Heart right ventricle (tissue), 16 donors: Measurements from ENCODE around the gene AZIN2. TPM values are rescaled to one million over a fixed set of nuclear protein-coding genes. Genes with fewer than 3 reads are reported as not detected.

Experiments used
- ATAC-seq, 8 donors: fragments of 200-7000 bp; cut with Tn5 transposase; one replicate each; pipeline ENCODE4 v1.9.1; 2020; ENCODE audit warnings: mild to moderate bottlenecking in 8 of 8, moderate library complexity in 8 of 8, moderate number of reproducible peaks in 1 of 8
- DNase-seq, 2 donors: peaks; one replicate each; pipeline ENCODE4 v3.0.0-alpha.2; 2020
- H3K27ac ChIP-seq, 10 donors: fragments of 200-600 bp; sonication (generic) in 2 of 10; one replicate each; pipeline versions ENCODE4 v1.5.0 to v1.8.0; 2020 to 2022; ENCODE audit warnings: mild to moderate bottlenecking in 3 of 10
- H3K27me3 ChIP-seq, 7 donors: fragments of 200-600 bp; one replicate each; pipeline ENCODE4 v1.8.0; 2021 to 2022; ENCODE audit warnings: mild to moderate bottlenecking in 2 of 7
- H3K36me3 ChIP-seq, 9 donors: fragments of 200-600 bp; sonication (generic) in 1 of 9; one replicate each; pipeline versions ENCODE4 v1.5.0 to v1.8.0; 2020 to 2022; ENCODE audit warnings: mild to moderate bottlenecking in 2 of 9
- H3K4me1 ChIP-seq, 9 donors: fragments of 200-600 bp; sonication (generic) in 1 of 9; one replicate each; pipeline versions ENCODE4 v1.5.0 to v1.8.0; 2020 to 2022; ENCODE audit warnings: mild to moderate bottlenecking in 4 of 9
- H3K4me3 ChIP-seq, 10 donors: fragments of 200-600 bp; sonication (generic) in 2 of 10; one replicate each; pipeline versions ENCODE4 v1.5.0 to v1.8.0; 2020 to 2022; ENCODE audit warnings: mild to moderate bottlenecking in 7 of 10, moderate library complexity in 2 of 10
- H3K9me3 ChIP-seq, 11 donors: fragments of 200-600 bp in 10 of 11; sonication (generic) in 2 of 11; one replicate each; pipeline versions ENCODE4 v1.5.0 to v1.8.0; 2013 to 2022; ENCODE audit warnings: mild to moderate bottlenecking in 2 of 11, control low read depth in 1 of 11, moderate library complexity in 1 of 11
- WGBS, 2 donors: extraction: QIAGEN DNeasy Blood & Tissue Kit; methylation state at CpG; one replicate each; pipeline ENCODE4 v1.1.7; 2013; ENCODE audit warnings: inconsistent platforms in 1 of 2; 5-methylcytosine and 5-hydroxymethylcytosine counted together
- intact Hi-C, 10 donors: fragments of 100-400 bp; cut with DNase I; formaldehyde crosslinking; loops; one replicate each; pipeline versions ENCODE4 v1.11.1 to v1.14.2; 2022
- polyA plus RNA-seq, 2 donors: library from polyadenylated mRNA; stranded (reverse); fragments of 200-250 nt; gene quantifications; one replicate each; pipeline ENCODE4 v1.2.3, GENCODE V29; 2013
- total RNA-seq, 10 donors: library from RNA; stranded (reverse); fragmentation: NEBNext Ultra II Directional in 3 of 10; extraction: Animal tissue kit (Norgen Biotek cat#: 25700) in 3 of 10; gene quantifications; one replicate each; pipeline versions ENCODE4 v1.2.1 to v1.2.4, GENCODE V29; 2021 to 2023
- TF ChIP-seq, protein P1 (sequence below), 9 donors: fragments of 200-600 bp; sonication (generic) in 2 of 9; IDR thresholded peaks; one replicate each; pipeline versions ENCODE4 v1.5.0 to v1.8.0; 2021 to 2022; ENCODE audit warnings: antibody characterized with exemption in 9 of 9, mild to moderate bottlenecking in 5 of 9, moderate library complexity in 1 of 9
- donor health status: Arrhythmogenic right ventricular cardiomyopathy.
- donor health status: ischemic (EF 13 %, LVEDD 7.1; RV severe dilation, severe dysfunction).
- donor health status: healthy with polysubstance abuse.
- donor health status: DM: no; HTN: yes; CAD: no.
- donor health status: DM: no; HTN: no; CAD: no.
- donor health status: ischemic (EF 25% LVEDD 6.9; RV normal size, moderate dysfunction).
- donor health status: ischemic (EF 25% LVEDD 5.7; RV mildly dilated, moderate dysfunction).
- donor health status: healthy.
- donor health status: DM: yes; HTN: yes; CAD: no.
- donor health status: Ischemic cardiomyopathy.
- donor health status: ischemic (EF 35%, LVEDD 5.7; RV mildly dilated, moderate dysfunction).
- donor health status: nonischemic (EF 11% LVEDD 7.7; RV severe dilation, severe dysfunction).
- donor health status: DM: yes; HTN: yes; CAD: no.
- donor health status: PGD.
- donor health status: ischemic (EF 29% LVEDD 5.4; RV normal size, mild dysfunction).
- donor health status: nonischemic (EF 23%, LVEDD 6.1; RV moderate dilation, normal function).

The AZIN2 gene
- total and polyA plus RNA-seq, 12 donors, result 1.1 to 6.9 (median 2.7) TPM

DNA sequence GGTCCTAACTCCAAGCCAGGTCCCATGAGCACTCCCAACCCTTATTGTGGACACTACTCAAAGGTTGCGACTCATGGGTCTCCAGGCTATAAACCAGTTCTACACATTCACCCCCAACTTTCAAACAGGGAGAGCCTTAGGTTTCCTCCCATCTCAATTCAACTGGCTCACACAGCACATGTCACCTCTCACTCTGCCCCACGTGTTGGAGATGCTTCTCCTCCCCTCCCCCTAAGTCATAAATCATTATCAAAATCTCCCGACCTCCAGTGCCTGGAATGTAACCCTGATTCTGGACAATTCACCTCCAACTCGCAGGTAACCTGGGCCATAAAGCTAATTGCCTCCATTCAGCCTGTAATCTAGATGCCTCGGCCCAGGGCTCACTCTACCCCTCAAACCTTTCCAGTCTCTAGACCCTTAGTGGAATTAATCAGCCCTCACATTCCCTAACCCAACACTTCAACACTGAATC is 44.9 kb upstream of the AZIN2 start:
- no peak for DNase-seq
- 9 to 11% methylated on average over 5 of the region's 5 CpGs for WGBS, 2 donors
- no peaks in the 10 kb centered on the region for H3K9me3 ChIP-seq
- intact Hi-C loops, result loop anchor here in 2 of 10 donors (5.0 kb wide), 2 partner anchors 69 to 89 kb away; no protein-coding TSS in a partner anchor
- H3K27ac ChIP-seq, result peak overlapping the region; percentile 2 to 94 (median 86)
- TF ChIP-seq, protein P1, sequence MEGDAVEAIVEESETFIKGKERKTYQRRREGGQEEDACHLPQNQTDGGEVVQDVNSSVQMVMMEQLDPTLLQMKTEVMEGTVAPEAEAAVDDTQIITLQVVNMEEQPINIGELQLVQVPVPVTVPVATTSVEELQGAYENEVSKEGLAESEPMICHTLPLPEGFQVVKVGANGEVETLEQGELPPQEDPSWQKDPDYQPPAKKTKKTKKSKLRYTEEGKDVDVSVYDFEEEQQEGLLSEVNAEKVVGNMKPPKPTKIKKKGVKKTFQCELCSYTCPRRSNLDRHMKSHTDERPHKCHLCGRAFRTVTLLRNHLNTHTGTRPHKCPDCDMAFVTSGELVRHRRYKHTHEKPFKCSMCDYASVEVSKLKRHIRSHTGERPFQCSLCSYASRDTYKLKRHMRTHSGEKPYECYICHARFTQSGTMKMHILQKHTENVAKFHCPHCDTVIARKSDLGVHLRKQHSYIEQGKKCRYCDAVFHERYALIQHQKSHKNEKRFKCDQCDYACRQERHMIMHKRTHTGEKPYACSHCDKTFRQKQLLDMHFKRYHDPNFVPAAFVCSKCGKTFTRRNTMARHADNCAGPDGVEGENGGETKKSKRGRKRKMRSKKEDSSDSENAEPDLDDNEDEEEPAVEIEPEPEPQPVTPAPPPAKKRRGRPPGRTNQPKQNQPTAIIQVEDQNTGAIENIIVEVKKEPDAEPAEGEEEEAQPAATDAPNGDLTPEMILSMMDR (IDR thresholded peaks at IDR 0.05), result no peak
- ATAC-seq, result peak in 4 of 8 donors; percentile 2 to 5 (median 2)
- peaks cover 3 to 67% (median 37%) of the 10 kb centered on the region in 9 donors for H3K4me1 ChIP-seq
- H3K27me3 ChIP-seq, result no peaks in the 10 kb centered on the region
- peaks cover 0 to 41% (median 0%) of the 10 kb centered on the region in 9 donors for H3K36me3 ChIP-seq
- peak overlapping the region; percentile 60 to 98 (median 87) for H3K4me3 ChIP-seq

DNA sequence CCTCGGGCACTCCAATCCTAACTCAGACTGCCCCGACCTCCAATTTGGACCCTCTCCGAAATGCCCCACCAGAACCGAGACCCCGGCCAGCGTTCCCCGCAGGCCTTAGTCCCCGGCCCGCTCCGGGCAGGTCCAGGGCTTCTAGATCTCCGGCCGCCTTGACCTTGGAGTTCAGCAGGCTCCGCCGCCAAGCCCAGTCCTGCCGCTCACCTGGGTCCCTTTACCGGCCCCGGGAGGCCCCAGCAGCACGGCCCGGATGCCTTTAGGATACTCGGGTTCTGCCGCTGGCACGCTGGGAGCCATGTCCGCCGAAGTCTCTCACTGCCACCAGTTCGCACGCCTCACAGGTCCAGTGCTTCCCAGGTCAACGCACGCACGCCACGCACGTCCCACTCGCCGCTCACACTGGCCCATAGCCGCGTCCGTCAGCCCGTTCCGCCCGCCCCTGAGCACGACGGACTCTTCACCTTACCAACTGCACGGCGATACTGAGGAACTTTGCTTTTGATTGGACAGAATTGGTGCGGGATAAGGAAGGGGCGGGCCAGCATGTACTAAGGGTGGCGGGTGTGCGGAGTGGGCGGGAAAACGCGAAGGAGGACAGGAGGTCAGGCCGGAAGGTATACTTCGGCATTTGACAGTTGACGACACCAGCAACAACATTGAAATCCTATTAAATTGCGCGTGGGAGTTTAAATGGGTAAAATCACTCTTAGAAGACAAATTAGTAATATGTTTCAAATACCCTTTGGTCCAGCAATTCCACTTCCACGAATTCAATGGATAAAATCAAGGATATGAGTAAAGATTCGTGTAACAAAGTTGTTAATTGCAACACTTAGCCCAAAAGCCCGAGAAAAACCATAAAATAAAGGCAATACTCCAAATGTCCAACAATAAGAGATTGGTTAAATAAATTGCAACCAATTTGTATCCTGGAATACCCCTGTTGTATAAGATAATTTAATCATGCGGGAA is 44.1 kb upstream of the AZIN2 start, which contains the start of gene AK2:
Gene AK2, minus strand, starts transcription at position 358 of the 978 bp plus-strand sequence. Its CDS starts 55 bp downstream, at position 303.
- Histone ChIP-seq H3K27ac (peak within 1 kb of the TSS; percentile 2 to 94 (median 86)), H3K36me3 (peaks cover 0 to 34% (median 0%) of the 10 kb centered on the region in 9 donors), H3K9me3 (no peaks in the 10 kb centered on the region), H3K27me3 (no peaks in the 10 kb centered on the region), H3K4me1 (peaks cover 3 to 59% (median 30%) of the 10 kb centered on the region in 9 donors), H3K4me3 (peak within 1 kb of the TSS; percentile 60 to 98 (median 87))
- intact Hi-C loops, result loop anchor here in 2 of 10 donors (5.0 kb wide), 2 partner anchors 70 to 90 kb away; no protein-coding TSS in a partner anchor
- peak; percentile 96 to 97 for DNase-seq
- ATAC-seq, result peak; percentile 100
- WGBS, 2 donors, result 5 to 7% methylated on average over 59 of the region's 59 CpGs
- TF ChIP-seq, protein P1 (IDR thresholded peaks at IDR 0.05), result no peak

DNA sequence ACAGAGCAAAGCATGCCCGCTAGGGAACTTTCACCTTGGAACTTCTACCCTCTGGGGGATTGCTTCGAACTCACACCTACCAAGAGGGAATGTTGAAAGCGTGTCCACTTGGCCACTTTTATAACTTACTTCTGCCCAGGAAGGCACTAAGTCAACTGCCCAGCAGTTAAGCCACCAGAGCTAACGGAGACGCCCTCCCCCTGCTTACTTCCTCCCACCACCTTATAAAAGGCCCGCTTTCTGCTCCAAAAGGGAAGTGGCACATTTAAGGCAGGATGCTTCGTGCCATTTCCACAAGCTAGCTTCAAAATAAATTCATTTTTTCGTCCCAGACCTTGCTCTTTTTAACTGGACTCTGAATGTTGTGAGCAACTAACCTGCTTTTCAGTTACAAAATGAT is 41.1 kb upstream of the AZIN2 start:
- 82 to 83% methylated on average over 8 of the region's 8 CpGs for WGBS, 2 donors
- ATAC-seq (no peak), DNase-seq (no peak)
- no peaks in the 10 kb centered on the region for H3K9me3 ChIP-seq
- H3K4me1 ChIP-seq, result peaks cover 3 to 37% (median 20%) of the 10 kb centered on the region in 9 donors
- H3K27ac ChIP-seq, result peak overlapping the region in 1 of 10 donors; percentile 27
- no peaks in the 10 kb centered on the region for H3K27me3 ChIP-seq
- peaks cover 0 to 4% (median 0%) of the 10 kb centered on the region in 9 donors for H3K36me3 ChIP-seq
- intact Hi-C loops, result loop anchor here in 4 of 10 donors (5.0 to 10.0 kb wide), 4 partner anchors 73 to 105 kb away; no protein-coding TSS in a partner anchor
- TF ChIP-seq, protein P1 (IDR thresholded peaks at IDR 0.05), result no peak
- no peak overlapping the region for H3K4me3 ChIP-seq

DNA sequence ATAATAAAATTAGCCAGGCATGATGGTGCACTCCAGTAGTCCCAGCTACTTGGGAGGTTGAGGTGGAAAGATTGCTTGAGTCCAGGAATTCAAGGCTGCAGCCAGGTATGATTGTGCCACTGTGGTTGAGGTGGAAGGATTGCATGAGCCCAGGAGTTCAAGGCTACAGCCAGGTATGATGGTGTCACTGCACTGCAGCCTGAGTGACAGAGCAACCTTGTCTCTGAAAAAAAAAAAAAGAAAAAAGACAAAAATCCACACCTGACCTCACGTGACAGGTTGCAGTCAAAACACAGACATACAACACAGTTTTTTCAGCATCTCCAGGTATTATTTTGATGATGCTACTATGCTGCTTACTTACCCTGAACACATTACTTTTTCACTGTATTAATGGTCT is 39.9 kb upstream of the AZIN2 start:
- Histone ChIP-seq H3K4me1 (peaks cover 0 to 34% (median 9%) of the 10 kb centered on the region in 9 donors), H3K4me3 (no peak overlapping the region), H3K9me3 (no peaks in the 10 kb centered on the region), H3K27me3 (no peaks in the 10 kb centered on the region), H3K36me3 (no peaks in the 10 kb centered on the region), H3K27ac (no peak overlapping the region)
- ATAC-seq, result no peak
- DNase-seq, result no peak
- TF ChIP-seq, protein P1 (IDR thresholded peaks at IDR 0.05), result no peak
- intact Hi-C loops, result loop anchor here in 2 of 10 donors (10.0 kb wide), 2 partner anchors 86 to 106 kb away; no protein-coding TSS in a partner anchor
- WGBS, 2 donors, result 83 to 86% methylated on average over 1 of the region's 1 CpG
